SU-DHL-6 (cell line): ENCODE measurements around the gene TC2N.

ENCODE experiments used
- H2AFZ ChIP-seq: fragments of 200-600 bp; sonication (generic); 2 replicates; pipeline ENCODE4 v1.6.1; 2014; ENCODE audit warnings: low read depth, mild to moderate bottlenecking, moderate library complexity, mixed read lengths, antibody characterized with exemption, low read length; ENCODE audit not compliant: severe bottlenecking
- H3F3A ChIP-seq: fragments of 200-600 bp; shearing (Covaris generic); 2 replicates; pipeline ENCODE4 v1.6.0; 2016; ENCODE audit warnings: antibody characterized with exemption, mild to moderate bottlenecking; ENCODE audit not compliant: insufficient read depth
- H3K27ac ChIP-seq: fragments of 200-600 bp; sonication (generic); 2 replicates; pipeline ENCODE4 v1.5.1; 2016; ENCODE audit warnings: low read depth, mild to moderate bottlenecking, low read length, moderate library complexity, mixed read lengths
- H3K27me3 ChIP-seq: fragments of 200-600 bp; sonication (generic), shearing (Covaris generic); 2 replicates; pipeline ENCODE4 v1.6.0; 2014; ENCODE audit warnings: mild to moderate bottlenecking, low read length
- H3K36me3 ChIP-seq: fragments of 200-600 bp; sonication (generic); 2 replicates; pipeline ENCODE4 v1.6.1; 2014; ENCODE audit warnings: mild to moderate bottlenecking, low read length, mixed read lengths
- H3K4me2 ChIP-seq: fragments of 300-600, 200-600 bp; shearing (Covaris generic), sonication (generic); 2 replicates; pipeline ENCODE4 v1.6.0; 2014; ENCODE audit warnings: low read length, low read depth, mild to moderate bottlenecking; ENCODE audit not compliant: poor library complexity, severe bottlenecking
- H3K4me3 ChIP-seq: fragments of 200-600 bp; sonication (generic); 2 replicates; pipeline ENCODE4 v1.5.1; 2014; ENCODE audit warnings: antibody characterized with exemption, low read length, mild to moderate bottlenecking, mixed read lengths; ENCODE audit not compliant: insufficient read depth, poor library complexity, severe bottlenecking
- H3K79me2 ChIP-seq: fragments of 200-600 bp; sonication (generic); 2 replicates; pipeline ENCODE4 v1.6.1; 2014; ENCODE audit warnings: mild to moderate bottlenecking, low read length, moderate library complexity; ENCODE audit not compliant: insufficient read depth
- H3K9ac ChIP-seq: fragments of 200-600 bp; sonication (generic); 2 replicates; pipeline ENCODE4 v1.7.0; 2014; ENCODE audit warnings: mild to moderate bottlenecking, low read length
- H3K9me2 ChIP-seq: fragments of 200-600 bp; sonication (generic); replicated peaks from 2 replicates; pipeline ENCODE4 v1.6.1; 2014; ENCODE audit warnings: low read length; ENCODE audit not compliant: insufficient read depth
- H3K9me3 ChIP-seq: fragments of 200-600 bp; sonication (generic); 2 replicates; pipeline ENCODE4 v1.6.1; 2014; ENCODE audit warnings: low read length, mixed read lengths; ENCODE audit not compliant: insufficient read depth
- H4K20me1 ChIP-seq: fragments of 200-600 bp; sonication (generic); 2 replicates; pipeline ENCODE4 v1.6.1; 2014; ENCODE audit warnings: low read depth, mild to moderate bottlenecking, antibody characterized with exemption, low read length, moderate library complexity, mixed read lengths
- EZH2phosphoT487 ChIP-seq: fragments of 200-600 bp; sonication (generic), shearing (Covaris generic); conservative IDR thresholded peaks from 2 replicates; pipeline ENCODE4 v1.6.1; 2018; ENCODE audit warnings: mild to moderate bottlenecking, antibody characterized with exemption, low read length, moderate library complexity, mixed read lengths
- TF ChIP-seq, protein P1 (sequence below): fragments of 200-600 bp; sonication (generic); IDR thresholded peaks from one replicate; pipeline ENCODE4 v1.5.1; 2017; ENCODE audit warnings: antibody characterized with exemption, mild to moderate bottlenecking, low read length, moderate library complexity; ENCODE audit not compliant: insufficient read depth, poor library complexity, severe bottlenecking

TC2N gene

GRCh38 chr14:91732439-91732838 lies 134.9 kb downstream of the TC2N start:
- no peak for TF ChIP-seq EZH2phosphoT487
- TF ChIP-seq, protein P1, sequence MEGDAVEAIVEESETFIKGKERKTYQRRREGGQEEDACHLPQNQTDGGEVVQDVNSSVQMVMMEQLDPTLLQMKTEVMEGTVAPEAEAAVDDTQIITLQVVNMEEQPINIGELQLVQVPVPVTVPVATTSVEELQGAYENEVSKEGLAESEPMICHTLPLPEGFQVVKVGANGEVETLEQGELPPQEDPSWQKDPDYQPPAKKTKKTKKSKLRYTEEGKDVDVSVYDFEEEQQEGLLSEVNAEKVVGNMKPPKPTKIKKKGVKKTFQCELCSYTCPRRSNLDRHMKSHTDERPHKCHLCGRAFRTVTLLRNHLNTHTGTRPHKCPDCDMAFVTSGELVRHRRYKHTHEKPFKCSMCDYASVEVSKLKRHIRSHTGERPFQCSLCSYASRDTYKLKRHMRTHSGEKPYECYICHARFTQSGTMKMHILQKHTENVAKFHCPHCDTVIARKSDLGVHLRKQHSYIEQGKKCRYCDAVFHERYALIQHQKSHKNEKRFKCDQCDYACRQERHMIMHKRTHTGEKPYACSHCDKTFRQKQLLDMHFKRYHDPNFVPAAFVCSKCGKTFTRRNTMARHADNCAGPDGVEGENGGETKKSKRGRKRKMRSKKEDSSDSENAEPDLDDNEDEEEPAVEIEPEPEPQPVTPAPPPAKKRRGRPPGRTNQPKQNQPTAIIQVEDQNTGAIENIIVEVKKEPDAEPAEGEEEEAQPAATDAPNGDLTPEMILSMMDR, result no peak
- no peak overlapping the region for H2AFZ ChIP-seq
- H3K79me2 ChIP-seq, result no peaks in the 10 kb centered on the region
- no peak overlapping the region for H3K27ac ChIP-seq
- H3K9ac ChIP-seq, result no peak overlapping the region
- H3K27me3 ChIP-seq, result no peaks in the 10 kb centered on the region
- no peaks in the 10 kb centered on the region for H4K20me1 ChIP-seq
- H3K4me2 ChIP-seq, result no peak overlapping the region
- H3K36me3 ChIP-seq, result no peaks in the 10 kb centered on the region
- H3K9me2 ChIP-seq, result no peaks in the 10 kb centered on the region
- H3K9me3 ChIP-seq, result no peaks in the 10 kb centered on the region
- no peak overlapping the region for H3K4me3 ChIP-seq
- H3F3A ChIP-seq, result no peaks in the 10 kb centered on the region

- Histone ChIP-seq H3K9ac (no peak within 1 kb of the TSS), H3K27me3 (no peaks in the 10 kb centered on the region), H3K4me3 (no peak within 1 kb of the TSS), H3K4me2 (no peak within 1 kb of the TSS), H2AFZ (no peak within 1 kb of the TSS), H4K20me1 (no peaks in the 10 kb centered on the region), H3K9me3 (no peaks in the 10 kb centered on the region), H3F3A (no peaks in the 10 kb centered on the region), H3K27ac (no peak within 1 kb of the TSS), H3K9me2 (no peaks in the 10 kb centered on the region), H3K36me3 (no peaks in the 10 kb centered on the region), H3K79me2 (no peaks in the 10 kb centered on the region)
- TF ChIP-seq, protein P1, result no peak
- no peak for TF ChIP-seq EZH2phosphoT487
Measured at GRCh38 chr14:91731986-91732385, 135.3 kb downstream of the TC2N start, which contains the start of gene CATSPERB. Gene CATSPERB (minus strand): TSS chr14:91732086. CDS start chr14:91729479, 2,607 bp downstream.

- Histone ChIP-seq H3K4me3 (no peak overlapping the region), H3K9ac (no peak overlapping the region), H4K20me1 (no peaks in the 10 kb centered on the region), H3K9me3 (no peaks in the 10 kb centered on the region), H3K36me3 (no peaks in the 10 kb centered on the region), H3K27me3 (no peaks in the 10 kb centered on the region), H3K4me2 (no peak overlapping the region), H2AFZ (no peak overlapping the region), H3F3A (no peaks in the 10 kb centered on the region), H3K27ac (no peak overlapping the region), H3K79me2 (no peaks in the 10 kb centered on the region), H3K9me2 (no peaks in the 10 kb centered on the region)
- no peak for TF ChIP-seq EZH2phosphoT487
- TF ChIP-seq, protein P1, result no peak
Measured at GRCh38 chr14:91731018-91731417, 136.3 kb downstream of the TC2N start.

DNA sequence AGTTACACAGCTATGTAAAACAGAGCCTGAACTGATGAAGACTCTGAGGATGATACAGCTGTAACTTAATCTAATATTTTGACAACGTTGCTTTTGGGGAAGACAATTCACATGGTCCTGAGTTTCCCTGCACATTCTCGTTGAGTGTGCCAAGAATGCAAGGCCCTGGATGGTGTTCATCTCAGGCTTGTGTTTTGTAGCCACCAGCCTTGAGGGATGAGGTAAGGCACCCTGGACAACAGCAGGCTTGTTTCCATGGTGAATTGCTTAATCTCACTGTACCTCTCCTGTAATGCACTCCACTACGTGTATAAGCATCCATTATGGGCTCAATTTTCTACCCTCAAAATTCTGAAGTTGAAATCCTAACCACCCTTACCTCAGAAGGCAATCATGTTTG lies 137.6 kb downstream of the TC2N start:
- Histone ChIP-seq H3K27me3 (no peaks in the 10 kb centered on the region), H3K27ac (no peak overlapping the region), H3K9me2 (no peaks in the 10 kb centered on the region), H3K4me2 (no peak overlapping the region), H2AFZ (no peak overlapping the region), H3K79me2 (no peaks in the 10 kb centered on the region), H3K36me3 (no peaks in the 10 kb centered on the region), H3K9ac (no peak overlapping the region), H3F3A (no peaks in the 10 kb centered on the region), H3K9me3 (no peaks in the 10 kb centered on the region), H4K20me1 (no peaks in the 10 kb centered on the region), H3K4me3 (no peak overlapping the region)
- TF ChIP-seq, protein P1, result no peak
- TF ChIP-seq EZH2phosphoT487, result no peak
